ENCODE data around the gene CLBA1.

The CLBA1 gene

GRCh38 chr14:104999361-104999760 lies 13.8 kb downstream of the CLBA1 start:
- FAIRE-seq (no peak), DNase-seq (ENCODE audit: insufficient read length, low spot score) (no peak)
- TF ChIP-seq CTCF (IDR thresholded peaks at IDR 0.05; ENCODE audit: insufficient read depth, missing control alignments) = no peak

GRCh38 chr14:105005329-105005928 lies 19.8 kb downstream of the CLBA1 start:
- DNase-seq (ENCODE audit: insufficient read length, low spot score) (no peak), FAIRE-seq (no peak)
- TF ChIP-seq CTCF (IDR thresholded peaks at IDR 0.05; ENCODE audit: insufficient read depth, missing control alignments) = no peak

- FAIRE-seq (no peak), DNase-seq (ENCODE audit: insufficient read length, low spot score) (no peak)
- no peak for TF ChIP-seq CTCF (IDR thresholded peaks at IDR 0.05; ENCODE audit: insufficient read depth, missing control alignments)
Observed at GRCh38 chr14:105005929-105006830, 20.6 kb downstream of the CLBA1 start.

- FAIRE-seq (no peak), DNase-seq (ENCODE audit: insufficient read length, low spot score) (no peak)
- no peak for TF ChIP-seq CTCF (IDR thresholded peaks at IDR 0.05; ENCODE audit: insufficient read depth, missing control alignments)
Observed at GRCh38 chr14:105006831-105007592, 21.4 kb downstream of the CLBA1 start.

- no peak for TF ChIP-seq CTCF (IDR thresholded peaks at IDR 0.05; ENCODE audit: insufficient read depth, missing control alignments)
- DNase-seq (ENCODE audit: insufficient read length, low spot score) (no peak), FAIRE-seq (no peak)
Observed at GRCh38 chr14:105007593-105008264, 22.1 kb downstream of the CLBA1 start.

- no peak for DNase-seq (ENCODE audit: insufficient read length, low spot score)
- no peak for TF ChIP-seq CTCF (IDR thresholded peaks at IDR 0.05; ENCODE audit: insufficient read depth, missing control alignments)
- no peak for FAIRE-seq
Observed at GRCh38 chr14:105010106-105010505, 24.5 kb downstream of the CLBA1 start.

Measured in D721Med (cell line).